ENCODE measurements around the gene FBP1. TPM values are rescaled to one million over a fixed set of nuclear protein-coding genes. Genes with fewer than 3 reads are reported as not detected.
"Not testable (repeated sequence)": the region's sequence is repeated elsewhere in the genome, so short reads cannot be mapped to it uniquely, and the experiment has no call there.

The FBP1 gene
- total RNA-seq, 6 experiments from 2014 or later, result not detected

- DNase-seq, result no peak
- Mint-ChIP-seq H3K36me3 (ENCODE audit: low read depth) (no peaks in the 10 kb centered on the region), H3K4me1 (ENCODE audit: low read depth) (peaks cover 6% of the 10 kb centered on the region), H3K27ac (no peak overlapping the region), H3K4me3 (no peak overlapping the region), H3K27me3 (ENCODE audit: insufficient read depth) (peaks cover 29% of the 10 kb centered on the region), H3K9me3 (no peaks in the 10 kb centered on the region)
- TF ChIP-seq, protein P1, sequence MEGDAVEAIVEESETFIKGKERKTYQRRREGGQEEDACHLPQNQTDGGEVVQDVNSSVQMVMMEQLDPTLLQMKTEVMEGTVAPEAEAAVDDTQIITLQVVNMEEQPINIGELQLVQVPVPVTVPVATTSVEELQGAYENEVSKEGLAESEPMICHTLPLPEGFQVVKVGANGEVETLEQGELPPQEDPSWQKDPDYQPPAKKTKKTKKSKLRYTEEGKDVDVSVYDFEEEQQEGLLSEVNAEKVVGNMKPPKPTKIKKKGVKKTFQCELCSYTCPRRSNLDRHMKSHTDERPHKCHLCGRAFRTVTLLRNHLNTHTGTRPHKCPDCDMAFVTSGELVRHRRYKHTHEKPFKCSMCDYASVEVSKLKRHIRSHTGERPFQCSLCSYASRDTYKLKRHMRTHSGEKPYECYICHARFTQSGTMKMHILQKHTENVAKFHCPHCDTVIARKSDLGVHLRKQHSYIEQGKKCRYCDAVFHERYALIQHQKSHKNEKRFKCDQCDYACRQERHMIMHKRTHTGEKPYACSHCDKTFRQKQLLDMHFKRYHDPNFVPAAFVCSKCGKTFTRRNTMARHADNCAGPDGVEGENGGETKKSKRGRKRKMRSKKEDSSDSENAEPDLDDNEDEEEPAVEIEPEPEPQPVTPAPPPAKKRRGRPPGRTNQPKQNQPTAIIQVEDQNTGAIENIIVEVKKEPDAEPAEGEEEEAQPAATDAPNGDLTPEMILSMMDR (IDR thresholded peaks at IDR 0.05), result no peak
Measured at GRCh38 chr9:94599102-94599501, 40.2 kb downstream of the FBP1 start.

DNA sequence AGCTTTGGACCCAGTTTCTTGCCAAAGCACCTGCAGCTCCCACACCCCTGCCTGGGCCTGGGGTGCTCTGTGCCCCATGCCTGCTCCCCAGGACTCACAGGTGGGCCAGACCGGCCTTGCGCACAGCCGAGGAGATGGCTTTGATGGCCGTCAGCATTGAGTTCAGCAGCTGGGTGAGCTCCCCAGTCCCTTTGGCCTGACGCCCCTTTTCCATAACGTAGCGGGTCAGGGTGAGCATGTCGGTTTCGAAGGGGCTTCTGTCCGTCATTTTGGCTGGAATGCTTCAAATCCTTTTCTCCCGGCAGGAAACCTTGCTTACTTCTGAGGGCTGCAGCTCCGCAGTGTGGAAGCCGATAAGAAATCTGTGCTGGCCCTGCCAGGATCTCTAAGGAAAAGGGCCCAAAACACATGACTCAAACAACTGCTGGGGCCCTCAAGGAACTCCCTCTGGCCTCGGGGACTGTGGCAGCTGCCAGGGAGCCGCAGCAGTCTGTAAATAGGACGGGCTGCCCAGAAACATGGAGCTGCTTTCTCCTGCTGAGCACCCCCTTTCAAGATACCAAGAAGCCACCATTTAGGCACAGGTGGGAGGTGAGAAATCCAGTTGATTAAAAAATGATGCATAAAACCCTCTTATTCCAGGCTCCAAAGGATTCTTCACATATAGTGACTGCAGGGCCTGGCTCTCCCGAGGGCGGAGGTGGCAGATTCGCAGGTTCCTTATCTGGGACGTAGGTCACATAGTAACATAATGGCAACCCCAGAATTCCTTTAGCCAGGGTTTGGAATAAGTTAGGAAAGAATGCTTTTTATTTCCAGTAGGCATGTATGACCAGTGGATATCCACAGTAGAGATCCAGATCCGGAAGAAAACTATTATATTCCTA is 45.6 kb downstream of the FBP1 start, which contains the start of gene FBP2:
TSS of gene FBP2 (minus strand) at position 366 of the 887 bp plus-strand sequence. CDS start at position 268, 98 bp downstream.
- TF ChIP-seq, protein P1 (IDR thresholded peaks at IDR 0.05), result no peak
- H3K36me3 Mint-ChIP-seq (ENCODE audit: low read depth), result no peaks in the 10 kb centered on the region

GRCh38 chr9:94592683-94593082 is 46.6 kb downstream of the FBP1 start:
- not testable (repeated sequence) for H3K9me3 Mint-ChIP-seq; H3K4me3 Mint-ChIP-seq; H3K4me1 Mint-ChIP-seq (ENCODE audit: low read depth); H3K27ac Mint-ChIP-seq; DNase-seq; H3K36me3 Mint-ChIP-seq (ENCODE audit: low read depth)
- H3K27me3 Mint-ChIP-seq (ENCODE audit: insufficient read depth), result peaks cover 38% of the 10 kb centered on the region

More for the DNA sequence above, 45.6 kb downstream of the FBP1 start, which contains the start of gene FBP2:
- no peaks in the 10 kb centered on the region for H3K9me3 Mint-ChIP-seq
- H3K27ac Mint-ChIP-seq, result no peak within 1 kb of the TSS
- H3K4me1 Mint-ChIP-seq (ENCODE audit: low read depth), result no peaks in the 10 kb centered on the region
- no peak within 1 kb of the TSS for H3K4me3 Mint-ChIP-seq
- H3K27me3 Mint-ChIP-seq (ENCODE audit: insufficient read depth), result peaks cover 37% of the 10 kb centered on the region
- DNase-seq, result no peak

DNA sequence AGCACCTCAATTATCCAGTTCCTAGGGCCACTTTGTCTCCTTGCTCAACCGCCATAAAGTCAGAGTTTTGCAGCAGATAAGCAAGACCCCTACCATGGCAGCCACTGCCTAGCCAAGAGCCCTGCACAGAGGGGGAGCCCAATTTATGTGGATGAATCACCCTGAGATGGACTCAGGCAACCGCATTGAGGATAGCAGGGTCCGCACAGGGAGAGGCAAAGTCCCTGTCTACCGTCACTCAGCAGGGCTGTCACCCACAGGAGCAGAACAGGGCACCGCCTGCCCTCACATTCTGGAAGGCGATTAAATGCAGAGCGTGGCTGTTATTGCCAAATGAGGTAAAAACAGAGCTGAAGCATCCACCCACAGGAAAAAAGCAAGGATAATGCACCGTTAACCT is 47.4 kb downstream of the FBP1 start:
- no peak for DNase-seq
- TF ChIP-seq, protein P1 (IDR thresholded peaks at IDR 0.05), result no peak
- peaks cover 7% of the 10 kb centered on the region for H3K4me1 Mint-ChIP-seq (ENCODE audit: low read depth)

DNA sequence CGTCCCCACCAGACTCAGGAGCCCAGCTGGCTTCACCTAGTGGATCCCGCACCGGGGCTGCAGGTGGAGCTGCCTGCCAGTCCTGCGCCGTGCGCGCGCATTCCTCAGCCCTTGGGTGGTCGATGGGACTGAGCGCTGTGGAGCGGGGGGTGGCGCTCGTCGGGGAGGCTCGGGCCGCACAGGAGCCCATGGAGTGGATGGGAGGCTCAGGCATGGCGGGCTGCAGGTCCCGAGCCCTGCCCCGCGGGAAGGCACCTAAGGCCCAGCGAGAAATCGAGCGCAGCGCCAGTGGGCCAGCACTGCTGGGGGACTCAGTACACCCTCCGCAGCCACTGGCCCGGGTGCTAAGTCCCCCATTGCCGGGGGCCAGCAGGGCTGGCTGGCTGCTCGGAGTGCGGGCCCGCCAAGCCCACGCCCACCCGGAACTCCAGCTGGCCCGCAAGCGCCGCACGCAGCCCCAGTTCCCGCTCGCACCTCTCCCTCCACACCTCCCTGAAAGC is 48.2 kb downstream of the FBP1 start:
- DNase-seq; H3K4me3 Mint-ChIP-seq; H3K36me3 Mint-ChIP-seq (ENCODE audit: low read depth); H3K27ac Mint-ChIP-seq; H3K9me3 Mint-ChIP-seq: not testable (repeated sequence)
- Mint-ChIP-seq H3K27me3 (ENCODE audit: insufficient read depth) (peaks cover 34% of the 10 kb centered on the region), H3K4me1 (ENCODE audit: low read depth) (peaks cover 13% of the 10 kb centered on the region)

More for the DNA sequence above, 47.4 kb downstream of the FBP1 start:
- Mint-ChIP-seq H3K4me3 (no peak overlapping the region), H3K36me3 (ENCODE audit: low read depth) (no peaks in the 10 kb centered on the region), H3K27ac (no peak overlapping the region), H3K9me3 (no peaks in the 10 kb centered on the region), H3K27me3 (ENCODE audit: insufficient read depth) (peaks cover 34% of the 10 kb centered on the region)

DNA sequence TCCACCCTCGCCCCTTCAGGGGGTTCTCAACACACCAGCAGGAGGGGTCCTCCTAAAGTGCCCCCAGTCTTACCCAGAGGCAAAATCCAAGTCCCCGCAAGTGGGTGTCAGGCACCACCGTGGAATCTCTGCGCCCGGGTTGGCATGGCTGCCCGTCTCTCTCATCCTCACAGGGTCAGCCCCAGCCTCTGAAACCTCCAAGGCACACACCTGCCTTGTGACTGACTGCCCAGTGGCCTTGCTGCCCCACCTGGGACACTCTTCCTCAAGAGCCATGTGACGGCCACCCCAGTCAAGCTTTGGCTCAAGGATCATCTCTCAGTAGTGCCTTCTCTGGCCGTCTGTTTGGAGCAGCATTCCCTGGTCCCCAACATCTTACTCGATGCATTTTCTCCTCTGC is 50.6 kb downstream of the FBP1 start:
- no peak for DNase-seq
- H3K4me3 Mint-ChIP-seq, result no peak overlapping the region
- H3K9me3 Mint-ChIP-seq, result no peaks in the 10 kb centered on the region
- no peaks in the 10 kb centered on the region for H3K36me3 Mint-ChIP-seq (ENCODE audit: low read depth)
- H3K27ac Mint-ChIP-seq, result no peak overlapping the region
- peaks cover 13% of the 10 kb centered on the region for H3K4me1 Mint-ChIP-seq (ENCODE audit: low read depth)
- H3K27me3 Mint-ChIP-seq (ENCODE audit: insufficient read depth), result peaks cover 30% of the 10 kb centered on the region
- TF ChIP-seq, protein P1 (IDR thresholded peaks at IDR 0.05), result no peak
